ENCODE data around the gene CSH1. TPM values are rescaled to one million over a fixed set of nuclear protein-coding genes. Genes with fewer than 3 reads are reported as not detected.

CSH1 gene
- total RNA-seq, 1 donor from 2014 or later, result not detected

GRCh38 chr17:63855185-63855584, 41.2 kb downstream of the CSH1 start:
- no peak overlapping the region for H3K4me3 Mint-ChIP-seq (ENCODE audit: unreplicated experiment)
- DNase-seq (ENCODE audit: low spot score), result no peak
- no peaks in the 10 kb centered on the region for H3K36me3 Mint-ChIP-seq (ENCODE audit: low read depth, unreplicated experiment)
- H3K27me3 Mint-ChIP-seq (ENCODE audit: unreplicated experiment), result peaks cover 6% of the 10 kb centered on the region
- H3K9me3 Mint-ChIP-seq (ENCODE audit: unreplicated experiment), result no peaks in the 10 kb centered on the region
- no peak overlapping the region for H3K27ac Mint-ChIP-seq (ENCODE audit: unreplicated experiment)
- H3K4me1 Mint-ChIP-seq (ENCODE audit: unreplicated experiment), result no peaks in the 10 kb centered on the region
- TF ChIP-seq CTCF (IDR thresholded peaks at IDR 0.05; ENCODE audit: unreplicated experiment), result no peak

DNA sequence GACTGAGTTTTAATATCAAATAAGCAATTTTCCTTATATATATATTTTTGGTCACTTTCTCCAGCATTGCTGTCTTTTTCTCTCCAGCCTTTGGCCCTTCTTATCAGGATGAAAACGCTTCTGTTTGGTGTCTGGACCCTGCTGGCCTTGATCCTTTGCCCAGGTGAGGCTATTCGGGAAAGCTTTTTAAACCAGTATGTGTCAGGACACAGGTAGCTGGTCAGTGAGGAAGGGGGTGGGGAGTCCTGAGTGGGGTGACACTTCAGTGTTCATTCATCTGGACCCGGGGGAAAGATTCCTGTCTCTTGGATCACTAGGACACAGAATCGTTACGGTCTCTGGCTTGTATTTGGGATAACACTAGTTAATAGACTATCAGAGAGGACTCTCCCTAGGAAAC, 41.7 kb downstream of the CSH1 start:
- no peak overlapping the region for H3K27ac Mint-ChIP-seq (ENCODE audit: unreplicated experiment)
- TF ChIP-seq CTCF (IDR thresholded peaks at IDR 0.05; ENCODE audit: unreplicated experiment), result no peak
- H3K4me3 Mint-ChIP-seq (ENCODE audit: unreplicated experiment), result no peak overlapping the region
- no peak for DNase-seq (ENCODE audit: low spot score)
- peaks cover 6% of the 10 kb centered on the region for H3K27me3 Mint-ChIP-seq (ENCODE audit: unreplicated experiment)
- peaks cover 2% of the 10 kb centered on the region for H3K4me1 Mint-ChIP-seq (ENCODE audit: unreplicated experiment)
- H3K9me3 Mint-ChIP-seq (ENCODE audit: unreplicated experiment), result no peaks in the 10 kb centered on the region
- H3K36me3 Mint-ChIP-seq (ENCODE audit: low read depth, unreplicated experiment), result no peaks in the 10 kb centered on the region

- no peak for TF ChIP-seq CTCF (IDR thresholded peaks at IDR 0.05; ENCODE audit: unreplicated experiment)
- peaks cover under 1% of the 10 kb centered on the region for H3K36me3 Mint-ChIP-seq (ENCODE audit: low read depth, unreplicated experiment)
- H3K9me3 Mint-ChIP-seq (ENCODE audit: unreplicated experiment), result no peaks in the 10 kb centered on the region
- H3K27ac Mint-ChIP-seq (ENCODE audit: unreplicated experiment), result no peak overlapping the region
- H3K4me1 Mint-ChIP-seq (ENCODE audit: unreplicated experiment), result peaks cover 4% of the 10 kb centered on the region
- peaks cover 9% of the 10 kb centered on the region for H3K27me3 Mint-ChIP-seq (ENCODE audit: unreplicated experiment)
- DNase-seq (ENCODE audit: low spot score), result no peak
- no peak overlapping the region for H3K4me3 Mint-ChIP-seq (ENCODE audit: unreplicated experiment)
Observed at GRCh38 chr17:63853260-63853659, 43.1 kb downstream of the CSH1 start.

DNA sequence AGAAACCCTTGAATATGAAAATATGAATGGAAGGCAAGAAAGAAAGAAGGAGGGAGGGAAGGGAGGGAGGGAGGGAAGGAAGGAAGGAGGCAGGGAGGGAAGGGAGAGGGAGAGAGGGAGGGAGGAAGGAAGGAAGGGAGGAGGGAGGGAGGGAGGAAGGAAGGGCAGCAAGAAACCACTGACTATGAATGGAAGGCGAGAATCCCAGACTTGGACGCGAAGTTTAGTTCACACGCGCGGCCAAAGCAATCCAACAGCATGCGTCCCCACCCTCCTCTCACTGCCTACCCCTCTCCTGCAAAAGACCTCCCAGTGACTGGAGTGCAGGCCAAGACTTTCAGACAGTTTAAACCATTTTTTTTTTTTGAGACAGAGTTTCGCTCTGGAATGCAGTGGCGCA, 46.0 kb downstream of the CSH1 start:
- TF ChIP-seq CTCF (IDR thresholded peaks at IDR 0.05; ENCODE audit: unreplicated experiment), result no peak
- H3K27me3 Mint-ChIP-seq (ENCODE audit: unreplicated experiment), result peaks cover 9% of the 10 kb centered on the region
- no peaks in the 10 kb centered on the region for H3K9me3 Mint-ChIP-seq (ENCODE audit: unreplicated experiment)
- no peak for DNase-seq (ENCODE audit: low spot score)
- H3K27ac Mint-ChIP-seq (ENCODE audit: unreplicated experiment), result no peak overlapping the region
- peaks cover 8% of the 10 kb centered on the region for H3K4me1 Mint-ChIP-seq (ENCODE audit: unreplicated experiment)
- peaks cover 5% of the 10 kb centered on the region for H3K36me3 Mint-ChIP-seq (ENCODE audit: low read depth, unreplicated experiment)
- H3K4me3 Mint-ChIP-seq (ENCODE audit: unreplicated experiment), result no peak overlapping the region

DNA sequence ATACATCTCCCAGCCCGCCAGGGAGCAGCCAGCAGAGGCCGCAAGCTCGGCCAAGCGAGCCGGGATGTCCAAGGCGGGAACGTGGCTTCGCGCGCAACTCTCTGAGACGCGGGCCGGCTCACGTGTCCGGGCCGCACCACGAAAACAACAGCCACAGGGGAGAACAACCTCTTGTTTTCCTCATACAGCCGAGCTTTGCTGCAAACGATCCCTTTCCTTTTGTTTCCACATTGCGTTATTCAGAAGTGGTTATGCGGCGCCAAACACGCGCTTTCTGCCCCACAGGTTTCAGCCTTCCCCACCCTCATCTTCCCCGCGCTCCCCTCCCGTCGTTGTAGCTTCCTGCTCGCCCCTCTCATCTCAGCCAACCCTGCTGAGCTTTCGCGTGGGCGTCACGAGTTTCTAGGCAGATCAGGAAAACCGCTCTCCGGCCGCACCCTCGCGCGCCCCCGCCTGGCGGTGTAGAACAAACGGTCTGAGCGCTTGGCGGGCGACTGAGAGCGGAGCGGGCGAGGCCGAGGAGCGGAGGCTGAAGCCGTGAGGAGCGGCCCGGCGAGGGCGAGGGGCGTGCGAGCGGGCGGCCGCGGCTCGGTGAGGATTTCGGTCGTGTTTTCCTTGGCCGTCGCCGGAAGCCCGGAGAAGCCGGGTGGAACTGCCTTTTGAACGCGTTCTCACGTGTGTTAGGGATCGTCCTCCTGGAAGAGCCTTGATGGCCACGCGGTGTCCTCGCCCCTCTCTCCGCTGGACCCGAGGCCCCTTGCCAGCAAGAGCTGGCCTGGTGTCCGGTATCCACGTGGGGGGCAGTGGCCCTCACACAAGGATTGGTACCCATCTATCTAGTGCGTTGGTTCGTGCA, 47.3 kb downstream of the CSH1 start:
- Mint-ChIP-seq H3K4me3 (ENCODE audit: unreplicated experiment) (peak overlapping the region; percentile 75), H3K27ac (ENCODE audit: unreplicated experiment) (peak overlapping the region; percentile 92), H3K9me3 (ENCODE audit: unreplicated experiment) (no peaks in the 10 kb centered on the region), H3K4me1 (ENCODE audit: unreplicated experiment) (peaks cover 8% of the 10 kb centered on the region), H3K27me3 (ENCODE audit: unreplicated experiment) (peaks cover 9% of the 10 kb centered on the region), H3K36me3 (ENCODE audit: low read depth, unreplicated experiment) (peaks cover 5% of the 10 kb centered on the region)
- peak; percentile 49 for TF ChIP-seq CTCF (IDR thresholded peaks at IDR 0.05; ENCODE audit: unreplicated experiment)
- peak; percentile 89 for DNase-seq (ENCODE audit: low spot score)
